Ureter (tissue), 1 donor: ENCODE measurements around the gene KIF23. TPM values are rescaled to one million over a fixed set of nuclear protein-coding genes. Genes with fewer than 3 reads are reported as not detected.

ENCODE experiments used
- DNase-seq: peaks from one replicate; pipeline ENCODE4 v3.0.0-alpha.2; 2020; ENCODE audit warnings: low spot score
- total RNA-seq: library from RNA; stranded (reverse); gene quantifications from one replicate; pipeline ENCODE4 v1.2.4, GENCODE V29; 2023
- donor health status: DM: yes; HTN: yes; CAD: no.

KIF23 gene
- total RNA-seq, 1 donor from 2014 or later = 3.0 TPM

DNA sequence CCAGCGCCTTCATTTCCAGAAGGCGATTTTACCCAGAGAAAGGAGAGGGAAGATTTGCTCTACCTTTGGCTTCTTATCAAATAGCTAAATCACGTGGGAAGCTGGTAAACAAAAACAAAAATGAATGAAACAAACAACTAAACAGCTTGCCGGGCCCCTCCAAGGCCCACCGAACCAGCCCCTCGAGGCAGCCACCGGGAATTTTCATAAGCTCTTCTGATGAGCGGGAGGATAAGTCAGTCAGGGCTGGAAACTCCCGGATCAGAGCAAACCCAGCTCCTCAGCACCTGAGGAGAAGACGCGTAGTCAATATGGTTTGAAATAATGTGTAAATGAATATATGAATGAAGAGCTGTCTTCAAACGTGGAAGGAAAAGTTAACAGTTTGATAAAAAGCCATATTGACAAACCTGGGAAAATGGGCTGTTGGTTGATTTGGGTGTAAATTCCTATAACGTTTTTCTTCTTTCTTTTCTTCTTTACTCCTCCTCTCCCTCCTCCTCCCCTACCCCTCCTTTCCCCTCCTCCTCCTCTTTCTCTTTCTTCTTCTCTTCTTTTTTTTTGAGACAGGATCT, 49.1 kb downstream of the KIF23 start:
- no peak for DNase-seq

GRCh38 chr15:69465253-69465652, 51.1 kb downstream of the KIF23 start:
- DNase-seq = no peak

DNA sequence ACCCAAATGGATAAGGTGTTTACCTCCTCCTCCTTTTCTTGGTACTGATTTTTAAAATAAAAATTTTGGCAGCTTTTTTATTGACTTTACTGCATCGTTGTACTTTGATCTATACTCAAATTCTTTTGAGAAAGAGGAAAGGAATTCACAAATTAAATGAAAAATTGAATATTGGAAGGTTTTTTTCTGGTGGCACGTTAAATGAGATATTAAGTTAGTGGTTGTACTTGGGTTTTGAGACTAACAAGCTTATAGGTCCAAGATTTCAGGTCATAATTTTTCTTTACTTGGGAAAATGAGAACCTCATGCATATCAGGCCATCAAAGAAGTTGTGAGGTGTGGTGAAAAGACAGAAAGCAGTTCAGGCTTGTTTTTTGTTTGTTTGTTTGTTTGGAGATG, 52.6 kb downstream of the KIF23 start:
- no peak for DNase-seq

DNA sequence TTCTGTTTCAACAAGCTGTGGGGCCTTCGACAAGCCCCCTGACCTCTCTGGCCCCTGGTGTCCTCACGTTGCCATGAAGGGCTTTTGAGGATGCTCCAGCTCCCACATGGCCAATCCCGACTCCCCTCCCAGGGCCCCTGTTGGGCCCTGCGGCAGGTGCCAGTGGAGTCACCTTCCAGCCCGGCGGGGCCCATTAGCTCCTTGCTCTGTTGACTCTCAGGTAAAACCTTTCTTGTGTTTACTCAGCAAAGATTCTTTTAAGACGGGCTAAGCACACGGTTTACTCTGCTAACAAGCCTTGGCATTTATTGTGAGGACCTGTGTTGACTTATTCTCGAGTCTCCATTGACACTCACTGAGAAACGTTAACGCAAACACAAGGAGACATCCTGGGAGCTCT, 53.5 kb downstream of the KIF23 start:
- no peak for DNase-seq

- peak; percentile 75 for DNase-seq
These were observed 54.3 kb downstream of the KIF23 start for GRCh38 chr15:69468241-69469121.

DNA sequence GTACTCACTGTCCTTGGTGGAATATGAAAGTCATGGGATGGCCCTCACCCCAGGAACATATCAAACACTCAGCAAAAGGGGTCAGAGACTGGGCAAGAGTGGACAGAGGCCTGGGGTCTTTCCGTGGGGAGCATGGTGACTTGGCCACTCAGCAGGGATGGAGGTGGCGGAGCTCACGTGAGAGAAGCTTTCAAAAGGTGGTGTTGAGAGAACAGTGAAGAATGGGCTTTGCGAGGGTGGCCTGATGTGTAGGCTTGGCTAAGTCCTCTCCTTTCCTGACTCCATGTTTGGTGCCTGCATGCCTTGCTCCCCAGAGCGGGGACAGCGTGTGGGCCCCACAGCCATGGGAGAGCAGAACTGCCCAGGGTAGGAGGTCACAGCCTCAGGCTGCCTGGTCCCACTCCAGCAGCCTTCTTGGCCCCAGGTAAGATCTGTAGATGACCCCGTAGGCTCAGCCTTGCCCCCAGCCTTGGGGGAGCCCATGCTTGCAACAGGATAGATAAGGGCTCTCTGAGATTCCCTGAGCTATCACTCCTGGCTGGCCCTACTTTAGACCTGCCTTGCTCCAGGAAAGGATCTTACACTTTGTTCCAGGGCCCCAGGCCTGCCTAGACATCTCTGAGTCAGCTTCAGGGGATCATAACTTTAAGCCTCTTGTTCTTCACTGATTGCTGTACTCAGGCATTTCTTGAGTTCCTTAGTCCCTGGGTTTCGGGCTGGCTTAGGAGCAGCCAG, 55.5 kb downstream of the KIF23 start:
- no peak for DNase-seq

DNA sequence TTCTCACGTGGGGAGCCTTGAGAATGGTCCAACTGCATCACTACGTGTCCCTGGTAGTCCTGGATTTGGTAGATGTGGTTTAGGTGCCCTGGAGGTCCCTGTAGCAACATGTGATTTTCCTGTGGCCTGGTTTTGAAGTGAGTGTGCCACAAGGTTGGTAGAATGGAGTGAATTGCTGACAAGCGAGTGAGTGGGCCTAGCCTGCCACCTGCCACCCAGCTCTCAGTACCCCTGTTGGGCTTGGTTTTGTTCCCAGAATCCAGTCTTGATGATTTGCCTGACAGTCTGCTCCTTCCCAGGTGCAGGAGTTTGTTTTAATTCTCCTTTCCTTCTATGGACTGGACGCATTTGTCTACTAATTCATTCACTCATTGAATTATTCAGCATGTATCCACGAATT, 57.9 kb downstream of the KIF23 start:
- no peak for DNase-seq

- no peak for DNase-seq
These were observed 58.4 kb downstream of the KIF23 start for GRCh38 chr15:69472562-69472961.

DNA sequence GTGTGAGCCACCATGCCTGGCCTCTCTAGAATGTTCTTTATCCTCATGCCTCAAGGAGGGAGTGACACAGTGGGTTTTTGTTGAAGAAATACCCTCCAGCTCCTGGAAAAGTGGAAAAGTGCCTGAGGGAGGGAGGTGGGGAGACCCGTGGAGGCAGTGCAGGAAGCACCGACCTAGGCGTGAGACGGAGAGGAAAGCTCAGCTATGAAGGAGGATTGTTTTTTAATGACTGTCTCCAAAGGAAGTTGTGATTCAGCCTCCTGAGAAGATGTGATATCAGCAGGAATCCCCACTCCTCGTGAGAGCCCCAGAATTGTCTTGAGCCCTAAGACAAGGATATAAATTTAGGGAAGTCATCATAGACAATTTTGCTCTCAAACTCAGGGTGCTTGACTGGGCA, 60.1 kb downstream of the KIF23 start:
- no peak for DNase-seq

GRCh38 chr15:69474846-69475455, 60.8 kb downstream of the KIF23 start:
- DNase-seq = no peak

DNA sequence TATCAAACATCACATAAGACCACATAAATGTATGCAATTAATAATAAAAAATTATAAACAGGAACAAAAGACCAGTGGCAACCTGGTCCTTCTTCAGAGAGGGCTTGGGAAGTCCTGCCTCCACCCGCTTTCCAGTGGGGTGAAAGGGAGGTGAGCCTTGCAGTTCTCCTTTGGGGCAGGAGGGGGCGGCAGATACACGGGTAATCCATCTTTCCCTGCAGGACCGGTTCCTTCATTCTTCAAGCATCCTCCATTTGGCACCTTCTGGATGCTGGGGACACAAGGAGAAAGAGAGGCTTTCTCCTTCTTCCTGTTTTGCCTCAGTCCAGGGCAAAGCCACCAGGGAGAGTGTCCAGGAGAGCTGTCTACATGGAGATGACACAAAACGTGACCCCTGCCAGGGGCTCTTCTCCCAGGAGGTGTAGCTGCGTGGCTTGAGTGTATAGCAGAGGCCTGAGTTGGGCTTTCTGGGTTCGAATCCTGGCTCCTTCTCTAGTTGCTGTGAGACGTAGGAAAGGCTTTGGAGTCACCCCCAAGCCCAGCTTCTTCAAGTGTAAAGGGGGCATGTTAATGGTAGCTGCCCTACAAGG, 61.7 kb downstream of the KIF23 start:
- DNase-seq = peak; percentile 85

DNA sequence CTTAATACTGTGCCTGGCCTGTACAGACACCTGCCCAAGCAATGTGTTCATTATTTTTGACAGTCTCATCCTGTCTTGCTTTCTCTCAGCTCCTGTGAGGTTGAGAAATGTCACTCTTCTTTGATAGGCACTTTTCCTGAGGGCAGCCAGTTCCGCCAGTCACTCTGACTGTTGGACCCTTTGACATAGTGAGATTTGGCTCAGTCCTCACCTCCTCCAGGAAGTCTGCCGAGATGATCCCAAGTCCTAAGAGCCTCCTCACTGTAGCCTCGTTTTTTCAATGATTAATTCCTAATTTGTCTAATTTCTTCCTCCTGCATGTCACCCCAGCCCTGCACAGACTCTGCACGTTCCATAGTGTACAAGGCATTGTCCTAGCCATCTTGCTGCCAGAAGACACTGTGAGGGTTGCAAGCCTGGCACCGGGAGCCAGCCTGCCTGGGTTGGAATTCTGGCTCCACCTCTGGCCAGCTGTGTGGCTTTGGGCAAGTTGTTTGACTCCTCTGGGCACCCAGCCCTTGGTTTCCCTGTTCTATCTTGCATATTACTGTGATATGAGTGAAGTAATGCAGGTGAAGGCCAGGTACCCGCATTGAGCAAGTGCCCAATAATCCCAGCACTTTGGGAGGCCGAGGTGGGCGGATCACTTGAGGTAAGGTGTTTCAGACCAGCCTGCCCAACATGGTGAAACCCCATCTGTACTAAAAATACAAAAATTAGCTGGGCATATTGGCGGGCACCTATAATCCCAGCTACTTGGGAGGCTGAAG, 62.7 kb downstream of the KIF23 start:
- no peak for DNase-seq

- no peak for DNase-seq
These were observed 64.2 kb downstream of the KIF23 start for GRCh38 chr15:69478259-69478781.

DNA sequence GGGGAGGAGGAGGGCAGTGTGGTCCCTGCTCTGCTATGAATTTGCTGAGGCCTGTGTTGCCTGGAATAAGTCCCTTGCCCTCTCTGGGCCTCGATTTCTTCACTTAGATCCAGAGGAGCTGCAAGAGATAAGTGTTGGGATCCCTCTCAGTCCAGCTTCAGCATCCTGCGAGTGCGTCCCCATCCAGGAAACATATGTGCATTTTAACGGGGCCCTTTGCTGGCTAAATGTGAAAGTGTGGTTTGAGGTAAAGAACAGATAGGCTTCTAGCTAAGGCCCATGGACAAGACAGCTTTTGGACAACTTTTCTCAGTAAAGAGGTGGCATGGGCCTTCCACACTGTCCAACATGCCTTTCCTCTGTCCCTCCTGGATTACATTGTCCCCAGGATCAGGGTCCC, 64.9 kb downstream of the KIF23 start:
- DNase-seq = no peak

GRCh38 chr15:69479971-69480370, 65.8 kb downstream of the KIF23 start:
- no peak for DNase-seq

DNA sequence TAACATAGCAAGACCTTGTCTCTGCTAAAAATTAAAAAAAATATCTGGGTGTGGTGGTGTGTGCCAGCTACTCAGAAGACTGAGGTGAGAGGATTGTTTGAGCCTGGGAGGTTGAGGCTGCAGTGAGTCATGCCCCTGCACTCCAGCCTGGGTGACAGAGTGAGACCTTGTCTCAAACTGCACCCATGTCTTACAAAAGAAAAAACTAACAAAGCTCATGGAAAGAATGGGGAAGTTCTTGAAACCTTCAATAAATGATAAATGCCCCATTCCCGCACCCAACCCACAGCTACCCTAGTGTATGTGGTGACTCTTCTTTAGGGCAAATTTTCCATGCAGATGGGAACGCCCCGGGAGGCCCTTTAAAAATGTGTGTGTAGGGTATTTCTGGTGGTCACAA, 66.8 kb downstream of the KIF23 start:
- no peak for DNase-seq

GRCh38 chr15:69482686-69483256, 68.6 kb downstream of the KIF23 start:
- no peak for DNase-seq

DNA sequence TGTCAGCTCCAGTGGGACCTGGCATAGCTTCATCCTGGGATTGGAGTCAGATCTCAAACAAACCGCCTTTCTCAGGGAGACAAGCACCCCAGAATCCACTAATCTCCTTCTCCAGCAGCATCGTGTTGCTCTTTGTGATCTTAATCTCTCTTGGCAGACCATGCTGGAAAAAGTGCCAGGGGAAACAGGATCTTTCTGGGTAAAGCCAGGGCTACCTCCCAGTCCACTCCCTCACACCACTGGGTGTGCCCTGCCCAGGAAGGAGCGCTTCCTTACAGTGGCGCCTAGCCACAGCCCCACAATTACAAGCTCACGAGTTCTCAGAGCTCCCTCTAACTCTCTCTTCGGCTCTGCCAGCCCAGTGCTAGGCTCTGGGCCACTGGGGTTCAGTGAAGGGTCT, 70.7 kb downstream of the KIF23 start:
- DNase-seq = no peak

DNA sequence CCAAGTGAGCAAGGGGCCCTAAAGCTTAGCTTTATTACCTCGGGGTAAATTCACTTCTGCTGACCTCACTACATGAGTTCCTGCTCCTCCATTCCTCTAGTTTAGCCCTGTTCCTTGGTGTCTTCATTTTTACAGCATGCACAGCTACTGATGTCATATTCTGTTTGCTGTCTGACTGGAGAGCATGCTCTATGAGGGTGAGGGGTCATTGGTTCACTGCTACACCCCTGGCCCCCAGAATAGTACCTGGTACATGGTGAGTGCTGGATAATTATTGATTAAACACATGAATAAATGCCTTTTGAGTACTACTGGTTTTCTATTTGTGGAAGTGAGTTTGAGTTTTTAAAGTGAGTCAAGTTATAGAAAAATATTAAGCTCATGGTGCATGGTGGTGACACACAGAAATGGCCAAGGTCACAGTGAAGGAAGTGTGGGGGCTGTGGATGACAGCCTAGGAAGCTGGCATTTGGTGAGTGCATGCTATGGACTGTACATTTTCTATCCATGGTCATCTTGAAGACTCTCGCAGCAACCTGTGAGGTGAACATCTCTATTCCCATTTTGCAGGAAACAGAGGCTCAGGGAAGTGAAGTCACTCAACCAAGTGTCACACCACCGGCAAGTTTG, 72.4 kb downstream of the KIF23 start:
- peak; percentile 10 for DNase-seq

DNA sequence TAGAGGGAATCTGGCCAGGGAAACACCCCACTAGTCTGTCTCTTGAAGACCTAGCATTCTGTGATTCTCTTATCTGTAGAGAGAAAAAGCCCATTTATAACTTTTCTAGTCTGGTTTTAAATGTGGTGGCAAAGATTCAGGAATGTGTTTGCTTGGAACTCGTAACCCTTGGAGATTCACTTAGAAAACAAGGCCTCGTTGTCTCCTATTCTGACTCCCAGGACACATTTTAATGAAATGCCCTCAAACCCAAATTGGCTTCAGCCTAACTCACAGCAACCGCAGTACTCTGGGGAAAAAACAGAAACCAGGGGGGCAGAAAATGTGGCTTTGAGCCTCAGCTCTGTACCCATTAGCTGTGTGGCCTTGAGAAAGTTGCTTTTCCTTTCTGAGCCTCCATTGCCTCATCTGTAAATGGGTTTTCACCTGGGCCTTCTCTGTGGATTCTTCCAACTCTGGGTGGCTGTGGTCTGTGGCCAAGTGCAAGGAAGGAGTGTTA, 75.0 kb downstream of the KIF23 start:
- no peak for DNase-seq
